Measurements from ENCODE around the gene LNPEP. TPM values are rescaled to one million over a fixed set of nuclear protein-coding genes. Genes with fewer than 3 reads are reported as not detected.
"Not testable (repeated sequence)": the region's sequence is repeated elsewhere in the genome, so short reads cannot be mapped to it uniquely, and the experiment has no call there.

LNPEP gene
- total RNA-seq, 1 experiment from 2014 or later, result 18.8 TPM

DNA sequence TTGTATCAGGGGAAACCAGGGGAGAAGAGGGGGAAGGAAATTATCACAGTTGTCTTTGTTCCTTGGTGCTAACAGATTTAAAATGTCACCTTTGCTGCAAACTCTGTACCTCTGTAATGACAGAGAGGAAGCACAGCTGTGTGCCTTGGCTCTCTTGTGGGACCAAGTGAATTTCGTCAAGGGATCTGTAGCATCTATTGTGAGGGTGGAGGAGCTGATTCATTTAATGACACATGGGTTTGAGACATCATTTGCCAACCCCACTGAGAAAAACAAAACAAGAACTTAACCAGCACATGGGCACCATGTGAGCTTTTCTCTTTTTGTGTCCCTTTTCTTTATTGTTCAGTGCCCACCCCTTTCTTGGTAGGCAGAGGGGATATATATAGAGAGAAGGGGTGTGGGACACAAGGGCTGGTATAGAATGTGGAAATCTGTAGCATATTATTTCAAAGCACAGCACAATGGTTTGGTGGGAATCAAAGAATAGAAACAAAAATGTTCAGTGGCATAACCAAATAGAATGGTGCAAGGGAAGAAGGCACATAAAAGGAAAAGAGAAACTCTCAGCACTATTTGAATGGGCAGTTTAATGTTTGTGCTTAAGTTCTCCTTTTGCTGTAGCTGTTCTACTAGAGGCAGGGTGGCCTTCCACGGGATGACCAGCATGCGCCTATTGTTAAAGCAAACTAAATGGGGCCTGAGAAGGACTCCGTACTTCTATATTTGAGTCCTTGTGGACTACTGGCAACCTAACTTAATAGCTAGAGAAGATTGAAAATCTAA is 143.3 kb downstream of the LNPEP start:
- CTCF ChIA-PET, result no interaction called here
- no peaks in the 10 kb centered on the region for H3K9me2 ChIP-seq (ENCODE audit: insufficient read depth)
- H3F3A ChIP-seq (ENCODE audit: insufficient read depth, low read depth), result no peaks in the 10 kb centered on the region
- DNase-seq, result no peak
- H3K79me2 ChIP-seq (ENCODE audit: low read depth), result no peaks in the 10 kb centered on the region
- H3K36me3 ChIP-seq (ENCODE audit: low read depth), result no peaks in the 10 kb centered on the region
- no peak overlapping the region for H3K4me3 ChIP-seq
- BruUV-seq (replicated peaks), result no TSS peak
- no peaks in the 10 kb centered on the region for H3K27me3 ChIP-seq (ENCODE audit: insufficient read depth, low read depth)
- H4K20me1 ChIP-seq (ENCODE audit: insufficient read depth), result no peaks in the 10 kb centered on the region
- no peak overlapping the region for H2AFZ ChIP-seq
- no peak for TF ChIP-seq EZH2 (IDR thresholded peaks at IDR 0.05; ENCODE audit: low read depth)
- TF ChIP-seq, protein P1, sequence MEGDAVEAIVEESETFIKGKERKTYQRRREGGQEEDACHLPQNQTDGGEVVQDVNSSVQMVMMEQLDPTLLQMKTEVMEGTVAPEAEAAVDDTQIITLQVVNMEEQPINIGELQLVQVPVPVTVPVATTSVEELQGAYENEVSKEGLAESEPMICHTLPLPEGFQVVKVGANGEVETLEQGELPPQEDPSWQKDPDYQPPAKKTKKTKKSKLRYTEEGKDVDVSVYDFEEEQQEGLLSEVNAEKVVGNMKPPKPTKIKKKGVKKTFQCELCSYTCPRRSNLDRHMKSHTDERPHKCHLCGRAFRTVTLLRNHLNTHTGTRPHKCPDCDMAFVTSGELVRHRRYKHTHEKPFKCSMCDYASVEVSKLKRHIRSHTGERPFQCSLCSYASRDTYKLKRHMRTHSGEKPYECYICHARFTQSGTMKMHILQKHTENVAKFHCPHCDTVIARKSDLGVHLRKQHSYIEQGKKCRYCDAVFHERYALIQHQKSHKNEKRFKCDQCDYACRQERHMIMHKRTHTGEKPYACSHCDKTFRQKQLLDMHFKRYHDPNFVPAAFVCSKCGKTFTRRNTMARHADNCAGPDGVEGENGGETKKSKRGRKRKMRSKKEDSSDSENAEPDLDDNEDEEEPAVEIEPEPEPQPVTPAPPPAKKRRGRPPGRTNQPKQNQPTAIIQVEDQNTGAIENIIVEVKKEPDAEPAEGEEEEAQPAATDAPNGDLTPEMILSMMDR (conservative IDR thresholded peaks at IDR 0.05), result no peak
- no peaks in the 10 kb centered on the region for H3K4me1 ChIP-seq (replicated peaks; ENCODE audit: insufficient read depth)
- intact Hi-C loops (cut with micrococcal nuclease; ENCODE audit: unreplicated experiment), result no loop called here
- H3K9me3 ChIP-seq (ENCODE audit: insufficient read depth, low read depth), result 0 out of 2 replicates have a peak, but pooled peaks cover 3% of the 10 kb centered on the region
- H3K27ac ChIP-seq, result no peak overlapping the region
- H3K4me2 ChIP-seq, result no peak overlapping the region
- POLR2A ChIA-PET (ENCODE audit: unreplicated experiment), result no interaction called here

DNA sequence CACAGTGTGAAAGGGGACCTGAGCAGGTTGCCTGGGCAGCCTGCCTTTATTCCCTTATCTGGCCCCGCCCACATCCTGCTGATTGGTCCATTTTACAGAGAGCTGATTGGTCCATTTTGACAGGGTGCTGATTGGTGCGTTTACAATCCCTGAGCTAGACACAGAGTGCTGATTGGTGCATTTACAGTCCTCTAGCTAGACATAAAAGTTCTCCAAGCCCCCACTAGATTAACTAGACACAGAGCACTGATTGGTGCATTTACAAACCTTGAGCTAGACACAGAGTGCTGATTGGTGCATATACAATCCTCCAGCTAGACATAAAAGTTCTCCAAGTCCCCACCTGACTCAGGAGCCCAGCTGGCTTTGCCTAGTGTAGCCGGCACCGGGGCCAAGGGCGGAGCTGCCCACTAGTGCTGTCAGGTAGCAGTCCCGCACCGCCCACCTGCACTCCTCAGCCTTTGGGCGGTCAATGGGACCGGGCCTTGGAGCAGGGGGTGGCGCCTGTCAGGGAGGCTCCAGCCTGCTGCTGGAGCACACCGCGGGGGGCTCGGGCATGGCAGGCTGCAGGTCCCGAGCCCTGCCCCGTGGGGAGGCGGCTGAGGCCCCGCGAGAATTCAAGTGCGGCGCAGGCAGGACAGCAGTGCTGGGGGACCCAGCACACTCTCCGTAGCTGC is 149.0 kb downstream of the LNPEP start:
- H2AFZ ChIP-seq; H3K79me2 ChIP-seq (ENCODE audit: low read depth); CTCF ChIA-PET; intact Hi-C loops (cut with micrococcal nuclease; ENCODE audit: unreplicated experiment); H3K36me3 ChIP-seq (ENCODE audit: low read depth); H3K4me2 ChIP-seq; H3F3A ChIP-seq (ENCODE audit: insufficient read depth, low read depth); H4K20me1 ChIP-seq (ENCODE audit: insufficient read depth); H3K27ac ChIP-seq; BruUV-seq (replicated peaks); H3K4me3 ChIP-seq; DNase-seq; H3K9me2 ChIP-seq (ENCODE audit: insufficient read depth); H3K27me3 ChIP-seq (ENCODE audit: insufficient read depth, low read depth); H3K4me1 ChIP-seq (replicated peaks; ENCODE audit: insufficient read depth); H3K9me3 ChIP-seq (ENCODE audit: insufficient read depth, low read depth): not testable (repeated sequence)
- POLR2A ChIA-PET (ENCODE audit: unreplicated experiment), result interaction anchor here (0.6 kb wide), 1 partner anchor 109 kb away, joined by 4 read pairs; no protein-coding TSS in a partner anchor

DNA sequence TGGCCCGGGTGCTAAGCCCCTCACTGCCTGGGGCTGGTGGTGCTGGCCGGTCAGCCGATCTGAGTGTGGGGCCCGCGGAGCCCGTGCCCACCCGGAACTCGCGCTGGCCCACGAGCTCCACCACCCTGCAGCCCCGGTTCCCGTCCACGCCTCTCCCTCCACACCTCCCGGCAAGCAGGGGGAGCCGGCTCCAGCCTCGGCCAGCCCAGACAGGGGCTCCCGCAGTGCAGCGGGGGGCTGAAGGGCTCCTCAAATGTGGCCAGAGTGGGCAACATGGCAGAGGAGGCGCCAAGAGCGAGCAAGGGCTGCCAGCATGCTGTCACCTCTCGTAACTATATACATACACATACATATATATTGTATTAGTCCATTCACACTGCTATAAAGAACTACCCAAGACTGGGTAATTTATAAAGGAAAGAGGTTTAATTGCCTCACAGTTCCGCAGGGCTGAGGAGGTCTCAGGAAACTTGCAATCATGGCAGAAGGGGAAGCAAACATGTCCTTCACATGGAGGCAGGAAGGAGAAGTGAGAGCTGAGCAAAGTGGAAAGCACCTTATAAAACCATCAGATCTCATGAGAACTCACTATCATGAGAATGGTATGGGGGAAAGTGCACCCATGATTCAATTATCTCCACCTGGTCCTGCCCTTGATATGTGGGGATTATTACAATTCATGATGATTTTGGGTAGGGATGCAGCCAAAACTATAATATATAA is 149.7 kb downstream of the LNPEP start:
- Histone ChIP-seq H3K9me2 (ENCODE audit: insufficient read depth) (no peaks in the 10 kb centered on the region; the same call in 1 of the 2 replicates), H3K4me3 (no peak overlapping the region), H3K4me1 (replicated peaks; ENCODE audit: insufficient read depth) (no peaks in the 10 kb centered on the region), H3K9me3 (ENCODE audit: insufficient read depth, low read depth) (peaks cover 8% of the 10 kb centered on the region; the same call in 1 of the 2 replicates), H4K20me1 (ENCODE audit: insufficient read depth) (no peaks in the 10 kb centered on the region), H3K79me2 (ENCODE audit: low read depth) (no peaks in the 10 kb centered on the region), H3K27ac (no peak overlapping the region), H3K36me3 (ENCODE audit: low read depth) (no peaks in the 10 kb centered on the region), H3F3A (ENCODE audit: insufficient read depth, low read depth) (no peaks in the 10 kb centered on the region), H3K27me3 (ENCODE audit: insufficient read depth, low read depth) (no peaks in the 10 kb centered on the region), H3K4me2 (no peak overlapping the region), H2AFZ (no peak overlapping the region)
- TF ChIP-seq, protein P1 (conservative IDR thresholded peaks at IDR 0.05), result no peak
- TF ChIP-seq EZH2 (IDR thresholded peaks at IDR 0.05; ENCODE audit: low read depth), result no peak
- BruUV-seq (replicated peaks), result no TSS peak
- intact Hi-C loops (cut with micrococcal nuclease; ENCODE audit: unreplicated experiment), result no loop called here
- ChIA-PET POLR2A (ENCODE audit: unreplicated experiment) (no interaction called here), CTCF (no interaction called here)
- DNase-seq, result no peak

Other genes starting within 250 kb of the LNPEP start
- 8.4 and 15.8 TPM in 2 replicates for gene ERAP1, start 128.1 kb upstream of the LNPEP start, total RNA-seq (2021)
- gene ERAP2, start 59.6 kb upstream of the LNPEP start, total RNA-seq (2021), result 48.2 and 51.9 TPM in 2 replicates
- not detected in 2 replicates for gene LIX1, start 206.5 kb downstream of the LNPEP start, total RNA-seq (2021)
- gene RIOK2, start 247.2 kb downstream of the LNPEP start, total RNA-seq (2021), result 14.4 and 18.4 TPM in 2 replicates